Body of pancreas (tissue), 4 donors: ENCODE data around the gene MYEOV. TPM values are rescaled to one million over a fixed set of nuclear protein-coding genes. Genes with fewer than 3 reads are reported as not detected.

ENCODE experiments used
- ATAC-seq: fragments of 150-250 bp; one replicate; pipeline ENCODE4 v1.9.1; 2016
- DNase-seq, 4 donors: peaks; one replicate each; pipeline ENCODE4 v3.0.0-alpha.2; 2019
- H3K27ac ChIP-seq, 4 donors: fragments of 200-600 bp; sonication (generic); 1 replicate in 3 of 4; 2 replicates in 1 of 4; pipeline versions ENCODE4 v1.5.1 to v1.6.1; 2016 to 2019; ENCODE audit warnings: mild to moderate bottlenecking in 1 of 4, mixed read lengths in 1 of 4, moderate library complexity in 1 of 4
- H3K27me3 ChIP-seq, 2 donors: fragments of 200-600 bp; sonication (generic); one replicate each; pipeline ENCODE4 v1.6.0; 2016; ENCODE audit warnings: mild to moderate bottlenecking in 1 of 2
- H3K36me3 ChIP-seq, 2 donors: fragments of 200-600 bp; sonication (generic); replicated peaks in 1 of 2; 2 replicates each; pipeline ENCODE4 v1.5.1; 2016; ENCODE audit warnings: low read depth in 2 of 2; ENCODE audit not compliant: insufficient read depth in 1 of 2
- H3K4me1 ChIP-seq: fragments of 200-600 bp; sonication (generic); one replicate; pipeline ENCODE4 v1.6.0; 2016
- H3K4me3 ChIP-seq, 2 donors: fragments of 200-600 bp; sonication (generic); 1 replicate in 1 of 2; 2 replicates in 1 of 2; pipeline ENCODE4 v1.5.1; 2016 to 2019
- H3K9me3 ChIP-seq, 3 donors: fragments of 200-600 bp; sonication (generic); 1 replicate in 2 of 3; 2 replicates in 1 of 3; pipeline ENCODE4 v1.5.1; 2016
- POLR2A ChIP-seq, 3 donors: fragments of 450-650 bp; IDR thresholded peaks; one replicate each; pipeline ENCODE4 v1.6.1; 2016; ENCODE audit warnings: antibody characterized with exemption in 3 of 3, mild to moderate bottlenecking in 2 of 3
- WGBS, 2 donors: methylation state at CpG; one replicate each; pipeline ENCODE4 v1.1.5; 2017; 5-methylcytosine and 5-hydroxymethylcytosine counted together
- intact Hi-C: fragments of 100-400 bp; cut with DNase I; formaldehyde crosslinking; loops from one replicate; pipeline ENCODE4 v1.15.1; 2023
- total RNA-seq, 2 donors: library from RNA; depleted of rRNA; stranded (reverse); fragments of >200 nt; gene quantifications; one replicate each; pipeline ENCODE4 v1.1.0, GENCODE V29; 2016
- TF ChIP-seq, protein P1 (sequence below), 7 experiments: fragments of 450-650 bp in 4 of 7; fragments of 200-600 bp in 3 of 7; sonication (generic) in 3 of 7; IDR thresholded peaks; one replicate each; pipeline ENCODE4 v1.5.1; 2016 to 2019; ENCODE audit warnings: antibody characterized with exemption in 7 of 7

Gene MYEOV
- total RNA-seq, 2 donors from 2014 or later, result 2.3 to 7.0 TPM

DNA sequence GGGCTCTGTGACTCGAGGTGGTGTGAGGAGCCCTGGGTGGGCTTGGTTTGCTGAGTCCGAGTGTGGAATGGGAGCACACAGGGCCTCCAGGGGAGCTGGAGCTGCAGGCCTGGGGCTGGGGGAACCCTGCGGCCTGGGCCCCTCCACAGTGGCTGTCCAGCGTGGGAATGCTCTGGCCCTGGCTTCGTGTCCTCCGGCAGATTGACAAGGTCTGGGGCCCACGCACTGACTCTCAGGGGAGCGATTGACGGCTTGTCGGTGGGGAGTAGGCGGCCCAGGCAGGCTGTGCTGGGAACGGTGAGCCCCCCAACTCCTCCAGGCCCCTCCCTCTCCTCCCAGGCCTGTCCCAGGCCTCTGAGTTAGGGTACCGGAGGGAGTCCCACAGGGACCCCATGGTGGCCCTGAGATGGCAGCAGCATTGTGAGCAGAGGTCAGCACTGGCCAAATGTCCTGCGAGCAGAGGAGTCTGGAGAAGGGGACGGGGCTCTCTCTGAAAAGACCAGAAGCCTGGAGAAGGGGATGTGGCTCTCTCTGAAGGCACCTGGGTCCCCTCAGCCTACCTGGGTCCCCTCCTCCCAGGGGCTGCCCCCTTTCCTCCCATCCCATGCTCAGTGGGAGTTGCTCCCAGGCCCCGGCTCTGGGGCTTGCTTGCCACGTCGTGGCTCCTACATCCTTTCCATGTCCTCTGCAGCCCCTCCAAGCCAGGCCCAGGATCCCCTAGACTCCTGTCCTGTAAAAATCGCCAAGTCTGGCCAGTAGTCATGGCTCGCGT, 23.8 kb upstream of the MYEOV start:
- intact Hi-C loops, result no loop called here
- H3K27me3 ChIP-seq, result no peaks in the 10 kb centered on the region
- TF ChIP-seq, protein P1, sequence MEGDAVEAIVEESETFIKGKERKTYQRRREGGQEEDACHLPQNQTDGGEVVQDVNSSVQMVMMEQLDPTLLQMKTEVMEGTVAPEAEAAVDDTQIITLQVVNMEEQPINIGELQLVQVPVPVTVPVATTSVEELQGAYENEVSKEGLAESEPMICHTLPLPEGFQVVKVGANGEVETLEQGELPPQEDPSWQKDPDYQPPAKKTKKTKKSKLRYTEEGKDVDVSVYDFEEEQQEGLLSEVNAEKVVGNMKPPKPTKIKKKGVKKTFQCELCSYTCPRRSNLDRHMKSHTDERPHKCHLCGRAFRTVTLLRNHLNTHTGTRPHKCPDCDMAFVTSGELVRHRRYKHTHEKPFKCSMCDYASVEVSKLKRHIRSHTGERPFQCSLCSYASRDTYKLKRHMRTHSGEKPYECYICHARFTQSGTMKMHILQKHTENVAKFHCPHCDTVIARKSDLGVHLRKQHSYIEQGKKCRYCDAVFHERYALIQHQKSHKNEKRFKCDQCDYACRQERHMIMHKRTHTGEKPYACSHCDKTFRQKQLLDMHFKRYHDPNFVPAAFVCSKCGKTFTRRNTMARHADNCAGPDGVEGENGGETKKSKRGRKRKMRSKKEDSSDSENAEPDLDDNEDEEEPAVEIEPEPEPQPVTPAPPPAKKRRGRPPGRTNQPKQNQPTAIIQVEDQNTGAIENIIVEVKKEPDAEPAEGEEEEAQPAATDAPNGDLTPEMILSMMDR (IDR thresholded peaks at IDR 0.05), result no peak
- TF ChIP-seq POLR2A (IDR thresholded peaks at IDR 0.05), result no peak
- DNase-seq (no peak), ATAC-seq (no peak)
- H3K9me3 ChIP-seq, result no peaks in the 10 kb centered on the region
- 88% methylated on average over 15 to 21 of the region's 21 CpGs for whole genome bisulfite sequencing, 2 donors
- no peak overlapping the region for H3K4me3 ChIP-seq
- H3K36me3 ChIP-seq, result no peaks in the 10 kb centered on the region
- peak overlapping the region in 1 of 4 donors; percentile 52 for H3K27ac ChIP-seq
- H3K4me1 ChIP-seq, result peaks cover 31% of the 10 kb centered on the region

DNA sequence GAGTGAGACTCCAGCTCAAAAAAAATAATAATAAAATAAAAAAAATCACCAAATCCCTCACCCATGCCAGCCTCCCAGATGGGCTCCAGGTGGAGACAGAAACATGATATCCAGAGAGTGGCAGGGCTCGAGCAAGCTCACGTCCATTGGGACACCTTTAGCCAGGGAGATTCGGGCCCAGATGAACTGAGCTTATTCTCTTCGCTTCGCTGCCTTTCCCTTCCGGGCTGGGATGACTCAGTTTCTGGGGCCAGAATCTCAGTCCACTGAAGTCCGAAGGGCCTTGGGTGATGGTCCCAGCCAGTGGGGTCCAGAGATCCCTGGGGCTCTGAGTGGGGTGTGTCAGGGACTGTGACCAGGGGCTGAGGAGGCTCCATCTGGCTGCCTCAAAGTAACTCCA, 23.0 kb upstream of the MYEOV start:
- Histone ChIP-seq H3K9me3 (no peaks in the 10 kb centered on the region), H3K27ac (peak overlapping the region in 1 of 4 donors; percentile 43), H3K36me3 (no peaks in the 10 kb centered on the region), H3K27me3 (no peaks in the 10 kb centered on the region), H3K4me1 (peaks cover 37% of the 10 kb centered on the region), H3K4me3 (no peak overlapping the region)
- no peak for TF ChIP-seq POLR2A (IDR thresholded peaks at IDR 0.05)
- TF ChIP-seq, protein P1 (IDR thresholded peaks at IDR 0.05), result no peak
- intact Hi-C loops, result no loop called here
- DNase-seq, result no peak
- 93 to 96% methylated on average over 6 to 7 of the region's 7 CpGs for WGBS, 2 donors
- no peak for ATAC-seq

DNA sequence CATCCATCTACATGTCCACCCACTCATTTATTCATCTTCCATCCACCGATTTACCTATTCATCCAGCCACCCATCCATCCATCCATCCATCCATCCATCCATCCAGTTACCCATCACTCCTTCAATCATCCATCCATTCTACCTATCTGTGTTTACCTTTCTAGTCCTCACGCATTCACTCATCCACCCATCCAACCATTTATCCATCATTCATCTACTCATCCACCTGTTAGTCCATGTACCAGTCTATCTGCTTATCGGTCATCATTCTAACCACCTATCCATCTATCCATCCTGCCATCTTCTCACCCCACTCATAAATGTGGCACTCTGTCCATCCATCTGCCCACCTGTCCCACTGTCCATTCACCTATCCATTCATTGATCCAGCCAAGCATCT, 21.9 kb upstream of the MYEOV start:
- WGBS, 2 donors, result 92 to 95% methylated on average over 3 of the region's 3 CpGs
- H3K36me3 ChIP-seq, result no peaks in the 10 kb centered on the region
- no peak for ATAC-seq
- peaks cover 41% of the 10 kb centered on the region for H3K4me1 ChIP-seq
- H3K4me3 ChIP-seq, result no peak overlapping the region
- no peaks in the 10 kb centered on the region for H3K9me3 ChIP-seq
- no peaks in the 10 kb centered on the region for H3K27me3 ChIP-seq
- DNase-seq, result no peak
- intact Hi-C loops, result no loop called here
- peak overlapping the region in 1 of 4 donors; percentile 88 for H3K27ac ChIP-seq
- TF ChIP-seq POLR2A (IDR thresholded peaks at IDR 0.05), result no peak
- TF ChIP-seq, protein P1 (IDR thresholded peaks at IDR 0.05), result no peak

DNA sequence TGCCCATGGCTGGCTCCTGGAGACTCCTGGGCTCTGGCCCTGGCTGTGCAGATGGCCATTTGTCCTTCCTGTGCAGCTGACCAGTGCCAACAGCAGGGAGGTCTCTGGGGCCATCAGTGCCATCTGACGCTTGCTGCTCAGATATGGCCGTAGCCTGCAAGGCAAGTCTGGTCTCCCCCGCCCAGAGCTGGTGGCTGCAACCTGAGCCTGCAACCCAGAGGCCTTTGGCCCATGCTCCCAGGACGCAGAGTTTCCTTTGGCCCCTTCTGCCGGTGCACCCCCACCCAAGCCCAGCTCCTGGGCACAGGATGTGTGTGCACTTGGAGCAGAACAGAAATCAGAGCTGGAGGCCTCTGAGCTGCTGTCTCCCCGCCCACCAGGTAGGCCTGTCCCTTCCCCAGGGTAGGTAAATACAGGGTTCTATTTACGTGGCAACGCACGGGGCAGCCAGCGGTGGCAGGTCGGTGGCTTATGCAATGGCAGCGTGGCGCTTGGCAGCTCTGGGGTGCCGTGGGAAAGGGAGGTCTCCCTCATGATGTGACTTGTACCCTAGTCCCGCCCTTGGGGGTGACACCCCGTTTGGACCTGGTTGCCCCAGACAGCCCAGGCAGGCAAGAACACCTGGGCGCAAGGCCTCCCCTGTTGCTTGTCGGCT, 21.0 kb upstream of the MYEOV start:
- DNase-seq (no peak), ATAC-seq (no peak)
- Histone ChIP-seq H3K27ac (peak overlapping the region; percentile 88 to 94 (median 90)), H3K4me1 (peaks cover 50% of the 10 kb centered on the region), H3K4me3 (no peak overlapping the region), H3K9me3 (no peaks in the 10 kb centered on the region), H3K36me3 (no peaks in the 10 kb centered on the region), H3K27me3 (no peaks in the 10 kb centered on the region)
- intact Hi-C loops, result no loop called here
- 65 to 91% methylated on average over 7 to 17 of the region's 18 CpGs for WGBS, 2 donors
- no peak for TF ChIP-seq POLR2A (IDR thresholded peaks at IDR 0.05)
- TF ChIP-seq, protein P1 (IDR thresholded peaks at IDR 0.05), result no peak
